Astrocyte of the cerebellum (primary cell): Measurements from ENCODE around the gene DAPP1.
A peak's percentile ranks its signal among the peaks of the same experiment; 100 is the strongest.

Source experiments
- DNase-seq: peaks from one replicate; pipeline ENCODE4 v3.0.0-alpha.2; 2011; ENCODE audit warnings: low read depth
- H3K4me3 ChIP-seq: 2 replicates; pipeline ENCODE4 v1.5.1; 2011; ENCODE audit warnings: mild to moderate bottlenecking, low read depth, low read length, moderate library complexity
- in situ Hi-C: cut with HindIII; loops from 2 replicates; pipeline ENCODE4 v1.10.0; 2017; ENCODE audit warnings: low sequenced_read_pairs
- TF ChIP-seq, protein P1 (sequence below): IDR thresholded peaks from 2 replicates; pipeline ENCODE4 v1.5.1; 2012; ENCODE audit warnings: low read length, low read depth, moderate library complexity, mild to moderate bottlenecking; ENCODE audit errors: missing control alignments

The DAPP1 gene

DNA sequence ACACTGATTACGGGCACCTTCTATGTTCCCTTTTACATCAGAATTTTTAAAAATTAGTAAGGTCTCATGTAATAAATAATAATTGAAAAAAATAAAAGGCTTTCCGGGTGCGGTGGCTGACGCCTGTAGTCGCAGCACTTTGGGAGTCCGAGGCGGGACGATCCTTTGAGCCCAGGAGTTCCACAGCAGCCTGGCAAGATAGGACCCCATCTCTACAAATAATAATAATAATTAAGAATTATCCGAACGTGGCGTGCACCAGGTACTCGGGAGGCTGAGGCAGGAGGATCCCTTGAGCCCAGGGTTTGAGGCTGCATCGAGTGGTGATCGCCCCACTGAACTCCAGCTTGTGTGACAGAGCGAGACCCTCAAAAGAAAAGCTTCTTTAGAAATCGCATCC, 78.4 kb downstream of the DAPP1 start:
- TF ChIP-seq, protein P1, sequence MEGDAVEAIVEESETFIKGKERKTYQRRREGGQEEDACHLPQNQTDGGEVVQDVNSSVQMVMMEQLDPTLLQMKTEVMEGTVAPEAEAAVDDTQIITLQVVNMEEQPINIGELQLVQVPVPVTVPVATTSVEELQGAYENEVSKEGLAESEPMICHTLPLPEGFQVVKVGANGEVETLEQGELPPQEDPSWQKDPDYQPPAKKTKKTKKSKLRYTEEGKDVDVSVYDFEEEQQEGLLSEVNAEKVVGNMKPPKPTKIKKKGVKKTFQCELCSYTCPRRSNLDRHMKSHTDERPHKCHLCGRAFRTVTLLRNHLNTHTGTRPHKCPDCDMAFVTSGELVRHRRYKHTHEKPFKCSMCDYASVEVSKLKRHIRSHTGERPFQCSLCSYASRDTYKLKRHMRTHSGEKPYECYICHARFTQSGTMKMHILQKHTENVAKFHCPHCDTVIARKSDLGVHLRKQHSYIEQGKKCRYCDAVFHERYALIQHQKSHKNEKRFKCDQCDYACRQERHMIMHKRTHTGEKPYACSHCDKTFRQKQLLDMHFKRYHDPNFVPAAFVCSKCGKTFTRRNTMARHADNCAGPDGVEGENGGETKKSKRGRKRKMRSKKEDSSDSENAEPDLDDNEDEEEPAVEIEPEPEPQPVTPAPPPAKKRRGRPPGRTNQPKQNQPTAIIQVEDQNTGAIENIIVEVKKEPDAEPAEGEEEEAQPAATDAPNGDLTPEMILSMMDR: no peak
- DNase-seq: no peak
- peak overlapping the region; percentile 93 for H3K4me3 ChIP-seq
- in situ Hi-C loops: no loop called here

DNA sequence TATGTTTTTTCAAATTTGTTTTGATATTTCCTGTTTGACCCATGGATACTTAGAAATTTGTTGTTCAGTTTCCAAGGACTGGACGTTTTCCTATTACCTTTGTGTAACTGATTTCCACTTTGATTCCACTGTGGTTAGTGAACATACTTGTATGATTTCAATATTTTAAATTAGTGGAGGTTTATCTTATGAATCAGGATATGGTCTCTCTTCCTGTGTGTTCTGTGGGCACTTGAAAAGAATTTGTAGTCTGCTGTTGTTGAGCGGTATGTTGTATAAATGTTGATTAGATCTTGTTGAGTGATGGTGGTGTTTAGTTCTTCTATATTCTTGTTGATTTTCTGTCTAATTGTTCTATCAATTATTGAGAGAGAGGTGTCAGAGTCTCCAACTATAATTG, 98.8 kb downstream of the DAPP1 start:
- in situ Hi-C loops: no loop called here
- TF ChIP-seq, protein P1: no peak
- peak; percentile 19 for DNase-seq
- H3K4me3 ChIP-seq: no peak overlapping the region

DNA sequence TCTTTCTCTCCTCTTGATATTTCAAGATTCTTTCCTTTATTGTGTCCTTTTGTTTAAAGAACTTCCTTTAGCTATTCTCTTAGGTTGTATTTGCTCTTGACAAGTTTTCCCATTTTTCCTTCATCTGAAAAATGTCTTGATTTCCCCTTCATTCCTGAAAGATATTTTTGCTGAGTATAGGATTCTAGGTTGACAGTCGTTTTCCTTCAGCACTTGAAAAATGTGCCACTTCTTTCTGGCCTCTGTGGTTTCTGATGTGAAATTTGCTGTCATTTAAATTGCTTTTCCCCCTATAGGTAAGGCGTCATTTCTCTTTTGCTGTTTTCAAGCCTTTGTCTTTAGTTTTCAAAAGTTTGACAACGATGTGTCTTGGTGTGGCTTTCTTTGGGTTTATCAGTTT, 100.9 kb downstream of the DAPP1 start:
- in situ Hi-C loops: no loop called here
- no peak overlapping the region for H3K4me3 ChIP-seq
- DNase-seq: no peak
- TF ChIP-seq, protein P1: no peak

DNA sequence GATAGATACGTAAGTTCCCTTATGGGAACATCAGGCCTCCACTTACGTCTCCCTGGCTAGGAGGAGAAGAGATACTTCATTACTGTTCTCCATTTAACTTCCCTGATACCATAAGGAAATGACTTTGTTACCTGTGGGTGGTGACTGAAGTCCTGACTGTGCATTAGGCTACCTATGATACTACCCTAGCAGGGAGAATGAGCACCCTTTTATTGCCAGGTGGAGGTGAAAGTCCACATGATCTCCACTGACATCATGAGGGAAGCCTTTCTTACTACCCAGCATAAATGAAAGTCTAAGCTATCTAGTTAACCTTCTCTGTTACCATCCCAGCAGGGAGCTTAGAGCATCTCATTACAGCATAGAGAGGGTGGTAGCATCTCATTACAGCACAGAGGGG, 102.0 kb downstream of the DAPP1 start:
- DNase-seq: no peak
- in situ Hi-C loops: no loop called here
- TF ChIP-seq, protein P1: no peak
- H3K4me3 ChIP-seq: no peak overlapping the region
